UCSD-AML1 (cell line): ENCODE data around the gene FASTKD3.
A peak's percentile ranks its signal among the peaks of the same experiment; 100 is the strongest.
"Not testable (repeated sequence)": the region's sequence is repeated elsewhere in the genome, so short reads cannot be mapped to it uniquely, and the experiment has no call there.

ENCODE experiments used
- DNase-seq: peaks from one replicate; lab custom pipeline; 2025; ENCODE audit not compliant: unreplicated experiment; lab: John Stamatoyannopoulos, UW

Gene FASTKD3, protein sequence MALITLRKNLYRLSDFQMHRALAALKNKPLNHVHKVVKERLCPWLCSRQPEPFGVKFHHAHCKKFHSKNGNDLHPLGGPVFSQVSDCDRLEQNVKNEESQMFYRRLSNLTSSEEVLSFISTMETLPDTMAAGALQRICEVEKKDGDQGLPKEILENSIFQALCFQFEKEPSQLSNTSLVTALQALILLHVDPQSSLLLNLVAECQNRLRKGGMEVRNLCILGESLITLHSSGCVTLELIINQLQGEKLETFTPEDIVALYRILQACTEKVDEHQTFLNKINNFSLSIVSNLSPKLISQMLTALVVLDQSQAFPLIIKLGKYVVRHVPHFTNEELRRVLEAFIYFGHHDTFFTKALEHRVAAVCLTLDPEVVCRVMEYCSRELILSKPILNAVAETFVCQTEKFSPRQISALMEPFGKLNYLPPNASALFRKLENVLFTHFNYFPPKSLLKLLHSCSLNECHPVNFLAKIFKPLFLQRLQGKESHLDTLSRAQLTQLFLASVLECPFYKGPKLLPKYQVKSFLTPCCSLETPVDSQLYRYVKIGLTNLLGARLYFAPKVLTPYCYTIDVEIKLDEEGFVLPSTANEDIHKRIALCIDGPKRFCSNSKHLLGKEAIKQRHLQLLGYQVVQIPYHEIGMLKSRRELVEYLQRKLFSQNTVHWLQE

DNA sequence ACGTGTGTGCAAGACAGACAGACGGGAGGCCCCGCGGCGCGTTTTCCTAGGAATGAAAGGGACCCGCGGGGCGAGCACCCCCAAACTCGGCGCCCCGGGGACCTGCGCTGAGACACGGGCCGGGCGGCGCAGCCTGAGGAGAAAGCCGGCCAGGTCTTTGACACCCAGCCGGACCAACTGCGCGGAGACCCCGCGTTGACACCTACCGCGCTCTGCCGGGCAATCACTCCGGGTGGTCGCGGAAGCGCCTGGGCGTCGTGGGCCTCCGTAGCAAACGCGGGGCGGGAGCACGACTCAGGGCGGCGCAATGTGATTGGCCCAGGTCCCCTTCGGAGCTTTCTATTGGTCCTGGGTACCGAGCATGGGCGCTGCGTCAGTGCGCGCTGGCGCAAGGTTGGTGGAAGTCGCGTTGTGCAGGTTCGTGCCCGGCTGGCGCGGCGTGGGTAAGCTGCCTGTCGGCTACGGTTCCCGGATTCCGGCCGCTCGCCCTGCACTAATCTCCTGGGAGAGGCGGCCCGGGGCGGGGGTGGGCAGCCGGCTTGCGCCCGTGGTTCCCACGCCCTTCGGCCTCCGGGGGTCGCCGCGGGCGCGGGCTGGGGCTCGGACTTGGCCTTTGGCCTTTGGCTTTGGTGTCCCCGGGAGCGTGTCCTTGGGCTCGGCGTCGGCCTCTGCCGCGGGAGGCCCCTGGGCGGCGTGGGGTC is at the start of gene FASTKD3, which contains the start of gene MTRR:
Gene FASTKD3, minus strand, starts transcription at position 259 of the 701 bp plus-strand sequence. CDS start 948 bp downstream, outside the sequence.
Gene MTRR, plus strand, starts transcription at position 376 of the 701 bp plus-strand sequence. CDS start 1,647 bp downstream, outside the sequence.
- peak; percentile 92 for DNase-seq

DNA sequence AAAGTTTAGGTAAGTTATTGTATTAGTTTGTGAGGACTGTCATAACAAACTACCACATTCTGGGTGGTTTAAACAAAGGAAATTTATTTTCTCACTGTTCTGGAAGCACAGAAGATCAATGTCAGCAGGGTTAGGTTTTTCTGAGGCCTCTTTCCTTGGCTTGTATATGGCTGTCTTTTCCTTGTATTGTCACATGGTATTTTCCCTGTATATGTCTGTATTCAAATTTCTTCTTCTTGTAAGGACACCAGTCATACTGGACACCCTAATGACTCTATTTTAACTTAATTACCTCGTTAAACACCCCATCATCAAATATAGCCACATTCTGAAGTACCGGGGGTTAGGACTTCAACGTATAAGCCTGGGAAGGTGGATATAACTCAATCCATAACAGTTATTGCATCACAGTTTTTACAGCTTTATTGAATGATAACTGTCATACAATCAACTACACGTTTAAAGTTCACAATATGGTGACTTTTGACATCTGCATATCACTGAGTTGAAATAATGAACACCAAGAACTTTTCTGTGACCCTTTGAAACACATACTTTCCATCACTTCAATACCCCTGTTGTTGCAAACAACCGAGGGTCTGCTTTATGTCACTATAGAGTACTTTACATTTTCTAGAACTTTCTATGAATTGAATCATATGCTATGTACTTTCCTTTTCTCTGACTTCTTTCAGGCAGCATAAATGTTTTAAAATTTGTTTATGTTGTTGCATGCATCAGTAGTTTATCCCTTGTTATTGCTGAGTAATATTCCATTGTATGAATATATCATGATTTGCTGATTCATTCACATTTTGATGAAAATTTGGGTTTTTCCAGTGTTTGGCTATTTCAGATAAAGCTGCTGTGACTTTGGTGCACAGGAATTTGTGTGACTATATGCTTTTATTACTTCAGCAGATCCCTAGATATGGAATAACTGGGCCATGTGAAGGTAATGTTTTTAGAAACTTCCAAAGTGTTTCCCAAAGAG is 48.6 kb upstream of the FASTKD3 start:
- DNase-seq: no peak

DNA sequence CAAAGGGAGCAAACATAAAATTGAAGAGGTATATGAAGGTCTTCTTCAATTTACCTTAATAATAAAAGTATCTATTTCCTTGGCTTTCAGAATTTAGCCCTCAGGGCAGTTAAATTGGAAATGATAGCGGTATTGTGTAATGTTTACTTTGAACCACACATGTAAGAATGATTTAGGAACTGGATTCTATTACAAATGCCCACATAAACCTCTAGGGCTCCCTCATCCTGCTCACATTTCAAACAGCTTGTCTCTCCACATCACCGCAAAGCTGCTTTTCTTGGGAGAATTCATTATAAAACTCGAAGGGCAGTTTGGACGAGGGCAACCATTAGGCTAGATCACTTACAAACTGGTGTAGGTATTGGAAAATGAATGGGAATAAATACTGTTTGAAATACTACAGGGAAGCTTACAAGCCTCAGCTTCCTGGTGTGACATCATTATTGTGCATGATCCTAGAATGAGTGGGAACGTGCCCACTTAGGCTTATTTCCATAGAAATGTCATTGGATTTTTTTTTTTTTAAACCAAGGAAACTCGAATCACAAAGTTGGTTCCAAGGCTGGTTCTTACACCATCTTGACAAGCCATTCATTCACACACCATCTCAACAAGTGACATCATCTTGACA is 47.5 kb upstream of the FASTKD3 start:
- DNase-seq: no peak

DNA sequence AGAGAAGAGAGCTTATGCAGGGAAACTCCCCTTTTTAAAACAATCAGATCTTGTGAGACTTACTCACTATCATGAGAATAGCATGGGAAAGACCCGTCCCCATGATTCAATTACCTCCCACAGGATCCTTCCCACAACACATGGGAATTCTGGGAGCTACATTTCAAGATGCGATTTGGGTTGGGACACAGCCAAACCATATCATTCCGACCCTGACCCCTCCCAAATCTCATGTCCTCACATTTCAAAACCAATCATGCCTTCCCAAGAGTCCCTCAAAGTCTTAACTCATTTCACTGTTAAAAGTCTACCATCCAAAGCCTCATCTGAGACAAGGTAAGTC is 42.6 kb upstream of the FASTKD3 start:
- not testable (repeated sequence) for DNase-seq

DNA sequence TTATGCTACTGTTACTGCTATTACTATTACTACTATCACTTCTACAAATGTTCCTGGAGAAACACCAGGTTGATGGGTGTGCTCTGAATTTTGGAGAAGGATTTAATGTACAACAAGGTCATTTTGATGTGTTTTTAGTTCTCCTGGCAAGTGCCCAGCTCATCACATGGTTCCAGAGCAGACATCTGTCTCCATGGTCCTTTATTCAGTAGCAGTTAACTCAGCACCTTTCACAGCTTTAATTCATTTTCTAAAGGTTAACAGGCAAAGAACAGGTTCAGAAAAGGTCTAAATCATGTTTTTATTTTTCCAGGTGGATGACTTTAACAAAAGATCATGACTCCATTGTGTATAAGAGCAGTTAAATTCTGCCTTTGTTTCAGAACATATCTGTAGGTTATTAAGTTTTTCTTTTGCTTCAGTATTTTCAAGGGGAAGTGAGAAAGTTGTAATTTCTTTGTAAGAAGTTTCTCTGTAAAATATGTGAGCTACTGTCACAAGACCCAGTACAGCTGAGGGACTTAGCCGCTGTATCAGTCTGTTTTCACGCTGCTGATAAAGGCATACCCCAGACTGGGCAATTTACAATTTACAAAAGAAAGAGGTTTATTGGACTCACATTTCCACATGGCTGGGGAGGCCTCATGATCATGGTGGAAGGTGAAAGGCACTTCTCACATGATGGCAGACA is 42.1 kb upstream of the FASTKD3 start:
- DNase-seq: no peak

DNA sequence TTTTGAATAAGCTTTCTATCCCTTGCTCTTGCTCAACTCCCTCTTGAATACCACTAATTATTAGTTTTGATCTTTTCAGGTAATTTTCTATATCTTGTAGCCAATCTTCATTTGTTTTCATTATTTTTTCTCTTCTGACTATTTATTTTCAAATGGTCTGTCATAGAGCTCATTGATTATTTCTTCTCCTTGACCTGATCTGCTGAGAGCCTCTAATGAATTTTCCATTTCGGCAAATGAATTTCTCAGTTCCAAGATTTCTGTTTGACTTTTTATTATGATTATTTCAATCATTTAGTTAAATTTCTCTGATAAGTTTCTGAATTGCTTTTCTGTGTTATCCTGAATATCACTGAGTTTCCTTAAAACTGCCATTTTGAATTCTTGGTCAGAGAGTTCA is 39.5 kb upstream of the FASTKD3 start:
- DNase-seq: no peak

DNA sequence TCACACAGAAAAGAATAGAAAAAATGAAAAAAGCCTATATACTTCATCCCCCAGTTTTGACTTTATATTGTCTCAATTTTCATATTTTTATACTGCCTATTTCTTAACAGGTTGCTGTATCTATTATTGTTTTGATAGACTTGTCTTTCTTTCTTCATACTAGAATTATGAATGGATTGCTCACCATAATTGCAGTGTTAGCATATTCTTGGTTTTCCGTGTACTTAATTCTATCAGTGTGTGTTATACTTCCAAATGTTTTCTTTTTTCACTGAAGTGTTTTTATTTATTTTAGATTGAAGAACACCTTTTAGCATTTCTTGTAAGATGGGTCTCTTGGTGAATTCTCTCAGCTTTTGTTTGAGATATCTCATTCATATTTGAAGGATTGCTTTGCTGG is 38.8 kb upstream of the FASTKD3 start:
- DNase-seq: no peak

DNA sequence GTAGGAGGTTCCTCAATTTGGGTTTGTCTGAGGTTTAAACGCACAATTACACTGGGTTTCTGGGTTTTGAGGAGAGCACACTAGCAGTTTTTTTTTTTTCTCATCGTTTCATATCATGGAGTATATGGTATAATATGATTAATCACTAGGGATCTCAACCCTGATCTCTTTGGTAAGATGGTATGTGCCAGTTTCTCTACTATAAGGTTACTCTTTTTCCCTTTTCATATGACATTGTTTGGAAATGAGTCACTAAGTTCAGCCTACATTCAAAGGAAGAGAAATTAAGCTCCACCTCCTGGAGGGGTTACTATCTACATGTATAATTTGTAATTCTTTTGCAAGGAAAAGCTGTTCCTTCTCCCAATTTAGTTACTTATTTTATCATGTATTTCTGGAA is 35.3 kb upstream of the FASTKD3 start:
- no peak for DNase-seq

DNA sequence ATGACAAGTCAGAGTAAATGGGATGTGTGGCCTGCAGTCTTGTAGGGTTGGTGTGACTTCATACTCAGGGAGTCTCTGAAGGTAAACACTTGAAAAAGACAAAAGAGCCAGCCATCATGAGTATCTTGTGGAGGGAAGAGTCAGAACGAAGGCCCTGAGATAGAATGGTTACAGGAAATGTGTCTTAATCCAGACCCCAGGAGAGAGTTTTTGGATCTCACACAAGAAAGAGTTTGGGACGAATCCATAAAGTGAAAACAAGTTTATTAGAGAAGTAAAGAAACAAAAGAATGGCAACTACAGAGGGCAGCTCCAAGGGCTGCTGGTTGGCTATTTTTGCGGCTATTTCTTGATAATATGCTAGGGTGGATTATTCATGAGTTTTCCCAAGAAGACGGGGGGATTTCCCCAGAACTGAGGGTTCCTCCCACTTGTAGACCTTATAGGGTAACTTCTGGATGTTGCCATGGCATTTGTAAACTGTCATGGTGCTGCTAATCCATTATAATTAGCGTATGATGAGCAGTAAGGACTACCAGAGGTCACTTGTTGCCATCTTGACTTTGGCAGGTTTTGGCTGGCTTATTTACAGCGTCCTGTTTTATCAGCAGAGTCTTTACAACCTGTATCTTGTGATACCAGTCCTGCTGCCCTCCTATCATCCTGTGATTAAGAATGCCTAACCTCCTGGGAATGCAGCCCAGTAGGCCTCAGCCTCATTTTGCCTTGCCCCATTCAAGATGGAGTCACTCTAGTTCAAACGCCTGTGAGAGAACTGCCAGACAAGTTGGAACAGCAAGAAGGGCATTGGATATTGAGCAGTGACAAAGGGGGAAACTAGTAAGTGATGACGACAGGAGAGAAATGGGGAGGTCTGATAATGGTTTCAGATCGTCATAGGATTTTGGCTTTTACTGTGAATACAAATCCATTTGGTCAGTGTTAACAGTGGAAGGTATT is 34.1 kb upstream of the FASTKD3 start:
- no peak for DNase-seq

DNA sequence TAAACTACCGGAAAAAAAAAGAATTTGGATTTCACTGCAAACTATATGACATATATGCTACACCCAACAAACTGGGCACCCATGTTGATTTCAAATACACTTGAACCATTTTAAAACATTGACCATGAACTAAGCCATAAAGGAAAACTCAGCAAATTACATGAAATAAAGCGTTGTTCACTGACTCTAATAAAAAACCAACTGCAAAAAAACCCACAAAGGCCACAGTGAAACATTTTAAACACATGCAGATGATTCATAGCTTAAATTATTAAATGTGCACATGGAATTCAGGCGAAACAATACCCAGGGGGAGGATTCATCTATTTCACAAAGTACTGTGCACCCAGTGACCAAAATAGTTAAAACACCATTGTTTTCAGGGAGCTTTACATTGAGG is 33.4 kb upstream of the FASTKD3 start:
- no peak for DNase-seq

DNA sequence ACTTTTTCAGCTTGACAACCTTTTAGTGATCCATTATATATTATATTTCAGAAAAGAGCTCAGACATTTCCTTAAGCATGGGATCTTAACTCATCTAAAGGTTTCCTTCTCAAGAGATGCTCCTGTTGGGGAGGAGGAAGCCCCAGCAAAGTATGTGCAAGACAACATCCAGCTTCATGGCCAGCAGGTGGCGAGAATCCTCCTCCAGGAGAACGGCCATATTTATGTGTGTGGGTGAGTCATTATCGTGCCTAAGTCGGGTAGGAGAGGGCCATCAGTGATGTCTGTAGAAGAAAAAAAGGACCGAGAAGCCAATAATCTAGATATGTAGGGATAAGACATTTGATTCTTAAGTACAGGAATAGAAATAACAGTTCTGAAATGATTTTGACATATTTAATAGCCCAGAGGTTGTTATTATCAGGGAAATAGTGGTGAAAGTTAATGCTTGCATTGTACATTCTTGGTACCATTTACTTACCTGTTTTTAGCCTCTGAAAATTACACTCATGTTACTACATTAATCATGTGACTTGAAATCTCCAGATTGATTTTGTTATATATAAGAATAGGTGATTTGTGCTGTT is 28.3 kb upstream of the FASTKD3 start:
- peak; percentile 16 for DNase-seq

DNA sequence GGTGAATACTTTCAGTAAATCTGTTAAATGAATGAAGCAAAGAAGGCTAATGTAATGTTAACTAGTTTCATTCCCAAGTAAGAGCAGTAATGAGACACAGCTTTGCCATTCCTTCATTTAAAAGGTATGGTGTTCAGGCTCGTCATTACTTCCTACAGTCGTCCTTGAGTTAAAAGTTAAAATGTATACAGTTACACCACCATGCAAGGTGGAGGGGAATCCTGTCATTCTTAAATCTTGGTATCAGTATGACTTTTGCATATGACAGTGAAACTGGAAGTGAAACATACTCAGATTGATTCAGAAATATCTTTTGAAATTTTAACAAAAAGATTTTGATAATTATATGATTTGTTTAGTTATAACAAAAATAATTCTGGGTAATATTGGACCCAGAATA is 26.0 kb upstream of the FASTKD3 start:
- DNase-seq: no peak

DNA sequence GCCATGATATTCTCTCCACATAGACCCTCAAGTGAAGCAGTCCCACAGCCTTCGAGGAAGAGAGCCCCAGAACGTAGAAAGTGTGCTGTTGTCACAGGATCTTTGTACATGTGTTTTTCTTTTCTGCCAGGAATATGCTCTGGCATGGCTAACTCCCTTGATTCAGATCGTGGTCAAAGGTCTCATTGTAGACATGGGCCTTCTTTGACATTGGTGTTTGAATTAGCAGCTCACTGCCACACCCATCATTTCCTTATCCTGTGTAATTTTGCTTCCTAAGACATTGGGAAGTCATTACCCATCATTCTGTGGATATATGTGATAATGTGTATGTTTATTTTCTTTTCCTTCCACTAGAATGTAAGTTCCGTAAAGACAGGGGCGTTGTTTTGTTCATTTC is 25.6 kb upstream of the FASTKD3 start:
- DNase-seq: no peak

DNA sequence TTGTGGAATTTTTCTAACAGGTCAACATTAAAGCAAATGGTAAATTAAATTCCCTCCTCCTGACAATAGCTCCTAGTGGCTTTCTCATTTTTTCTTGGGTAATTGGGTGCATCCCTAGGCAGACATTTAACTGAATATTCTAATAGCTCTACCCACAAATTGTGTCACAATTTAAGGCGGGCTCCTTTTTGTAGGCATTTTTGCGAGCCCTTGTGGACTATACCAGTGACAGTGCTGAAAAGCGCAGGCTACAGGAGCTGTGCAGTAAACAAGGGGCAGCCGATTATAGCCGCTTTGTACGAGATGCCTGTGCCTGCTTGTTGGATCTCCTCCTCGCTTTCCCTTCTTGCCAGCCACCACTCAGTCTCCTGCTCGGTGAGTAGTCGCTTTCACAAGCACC is 20.1 kb upstream of the FASTKD3 start:
- no peak for DNase-seq

DNA sequence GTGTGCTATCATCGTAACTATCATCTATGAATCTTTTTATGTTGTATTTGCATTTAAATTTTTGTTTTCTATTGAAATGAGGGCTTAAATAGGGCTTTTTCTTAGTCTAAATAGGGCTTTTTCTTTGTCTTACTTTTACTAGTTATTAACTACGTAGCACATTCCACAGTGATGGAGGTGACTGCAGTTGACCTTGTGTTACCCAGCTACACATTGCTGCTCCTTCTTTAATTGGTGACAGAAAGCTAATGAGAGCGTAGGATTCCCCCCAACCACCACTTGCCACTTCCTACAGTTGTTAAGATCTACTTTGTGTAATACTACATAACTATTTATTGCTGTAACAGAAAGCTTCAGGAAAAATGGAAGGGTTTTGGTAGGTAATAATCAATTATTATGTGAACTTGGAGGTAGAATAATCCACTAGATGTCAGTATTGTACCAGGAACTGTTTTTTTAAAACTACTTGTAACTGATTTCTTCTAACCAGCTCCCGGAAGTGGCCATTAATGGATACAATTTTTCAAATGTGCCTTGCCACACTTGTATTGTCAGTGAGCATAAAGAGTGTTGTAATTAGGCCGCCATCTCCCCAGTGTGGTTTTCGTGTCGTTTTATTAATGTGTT is 18.1 kb upstream of the FASTKD3 start:
- DNase-seq: no peak

DNA sequence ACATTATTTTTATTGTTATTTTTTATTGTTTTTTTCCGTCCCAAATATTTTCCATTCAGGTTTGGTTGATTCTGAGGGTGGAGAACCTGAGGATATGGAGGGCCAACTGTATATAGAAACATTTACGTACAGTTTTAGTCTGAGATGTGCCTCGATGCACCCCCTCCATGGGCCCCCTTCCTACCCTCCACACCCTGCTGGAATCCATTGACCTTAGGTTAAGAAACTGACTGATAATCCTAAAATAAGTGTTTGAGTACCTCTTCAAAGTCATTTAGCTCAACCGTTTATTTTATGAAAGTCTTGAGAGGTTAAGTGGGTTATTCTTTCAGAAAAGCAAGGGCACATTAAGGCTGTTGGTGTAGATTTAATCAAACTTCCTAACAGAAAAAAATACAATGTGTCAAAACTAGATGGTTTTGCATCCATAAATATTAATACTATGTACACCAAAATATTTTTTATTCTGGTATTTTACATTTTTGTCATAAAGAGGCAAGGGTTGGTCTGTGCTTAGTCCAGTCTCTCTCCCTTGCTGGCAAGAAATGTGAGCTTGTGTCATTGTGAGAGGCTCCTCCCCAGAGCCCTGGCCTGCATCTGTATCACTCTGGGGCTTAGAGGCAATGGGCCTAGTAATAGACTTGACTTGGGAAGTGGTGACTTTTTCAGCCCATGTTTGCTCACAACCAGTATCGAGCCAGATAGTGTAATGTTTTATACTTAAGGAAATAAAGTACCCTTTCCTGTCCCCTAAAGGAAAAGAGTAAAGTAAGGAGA is 15.8 kb upstream of the FASTKD3 start:
- DNase-seq: no peak

DNA sequence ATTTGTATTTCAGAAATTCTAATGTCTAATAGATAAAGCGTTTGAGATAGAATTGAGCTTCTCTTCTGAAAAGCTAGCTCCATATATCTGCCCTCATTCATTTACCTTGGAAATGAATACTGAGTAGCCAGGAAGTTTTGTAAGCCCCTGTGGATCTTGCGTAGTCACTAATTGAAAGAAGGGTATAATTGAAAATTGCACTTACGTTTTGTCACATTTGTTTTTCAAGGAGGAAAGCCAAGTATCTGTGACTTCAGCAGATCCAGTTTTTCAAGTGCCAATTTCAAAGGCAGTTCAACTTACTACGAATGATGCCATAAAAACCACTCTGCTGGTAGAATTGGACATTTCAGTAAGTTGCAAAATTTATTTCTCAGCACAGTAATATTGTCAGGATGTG is 14.1 kb upstream of the FASTKD3 start:
- no peak for DNase-seq
